Omental fat pad (tissue), 4 donors: ENCODE measurements around the gene TSG101. TPM values are rescaled to one million over a fixed set of nuclear protein-coding genes. Genes with fewer than 3 reads are reported as not detected.

ENCODE experiments used
- ATAC-seq: fragments of 150-250 bp; one replicate; pipeline ENCODE4 v1.9.1; 2016; ENCODE audit warnings: mild to moderate bottlenecking, moderate library complexity; ENCODE audit not compliant: low FRiP score
- DNase-seq: peaks from one replicate; pipeline ENCODE4 v3.0.0-alpha.2; 2019; ENCODE audit warnings: low spot score
- CTCF ChIP-seq, 3 donors: fragments of 450-650 bp; IDR thresholded peaks; one replicate each; pipeline ENCODE4 v1.5.1; 2016 to 2017; ENCODE audit warnings: antibody characterized with exemption in 3 of 3, mild to moderate bottlenecking in 3 of 3, moderate library complexity in 2 of 3
- total RNA-seq, 4 donors: library from RNA; depleted of rRNA; stranded (reverse); fragments of >200 nt; gene quantifications; one replicate each; pipeline ENCODE4 v1.1.0, GENCODE V29; 2016

The TSG101 gene
- 100 to 1,000 TPM in 2 of 4 donors, 10 to 100 TPM in 2; 56.6 to 112 (median 96.7) TPM for total RNA-seq

- ATAC-seq (peak; percentile 98), DNase-seq (peak; percentile 97)
- no peak for TF ChIP-seq CTCF (IDR thresholded peaks at IDR 0.05)
Observed at GRCh38 chr11:18526521-18527296, at the start of gene TSG101. TSS of gene TSG101 (minus strand) at chr11:18526942. CDS start at chr11:18526816, 126 bp downstream.

GRCh38 chr11:18575361-18575760, 48.6 kb upstream of the TSG101 start:
- no peak for ATAC-seq
- no peak for TF ChIP-seq CTCF (IDR thresholded peaks at IDR 0.05)
- no peak for DNase-seq

- no peak for TF ChIP-seq CTCF (IDR thresholded peaks at IDR 0.05)
- DNase-seq = no peak
- no peak for ATAC-seq
Observed at GRCh38 chr11:18567081-18567480, 40.3 kb upstream of the TSG101 start.

GRCh38 chr11:18566406-18566805, 39.7 kb upstream of the TSG101 start:
- DNase-seq (no peak), ATAC-seq (no peak)
- no peak for TF ChIP-seq CTCF (IDR thresholded peaks at IDR 0.05)

- no peak for TF ChIP-seq CTCF (IDR thresholded peaks at IDR 0.05)
- DNase-seq (no peak), ATAC-seq (no peak)
Observed at GRCh38 chr11:18564149-18564548, 37.4 kb upstream of the TSG101 start.

GRCh38 chr11:18563090-18563730, 36.5 kb upstream of the TSG101 start:
- no peak for TF ChIP-seq CTCF (IDR thresholded peaks at IDR 0.05)
- DNase-seq = no peak

GRCh38 chr11:18548001-18548400, 21.3 kb upstream of the TSG101 start:
- no peak for TF ChIP-seq CTCF (IDR thresholded peaks at IDR 0.05)
- no peak for ATAC-seq

More at GRCh38 chr11:18563090-18563730, 36.5 kb upstream of the TSG101 start:
- ATAC-seq = no peak

More at GRCh38 chr11:18548001-18548400, 21.3 kb upstream of the TSG101 start:
- no peak for DNase-seq
